K562 (cell line): ENCODE results near the gene CAPN2. TPM values are rescaled to one million over a fixed set of nuclear protein-coding genes. Genes with fewer than 3 reads are reported as not detected.

Source experiments
- BDP1 ChIP-seq: IDR thresholded peaks from 3 replicates; pipeline ENCODE4 v1.6.1; 2011; ENCODE audit not compliant: insufficient read length, insufficient read depth
- COPS2 ChIP-seq: fragments of 450-650 bp; conservative IDR thresholded peaks from 2 replicates; pipeline ENCODE4 v1.6.1; 2016; ENCODE audit warnings: mild to moderate bottlenecking, moderate library complexity
- MAFK ChIP-seq: IDR thresholded peaks from 2 replicates; pipeline ENCODE4 v1.6.1; 2011; ENCODE audit warnings: low read length, improper control_type of control experiment
- MYNN ChIP-seq, 2 experiments: sonication (generic); formaldehyde crosslinking in 1 of 2; IDR thresholded peaks; 2 replicates each; pipeline versions ENCODE4 v1.5.0 to v1.6.1; 2016 to 2020; ENCODE audit warnings: antibody characterized with exemption in 1 of 2, missing genetic modification reagents in 1 of 2
- YBX1 ChIP-seq: fragments of 450-650 bp; IDR thresholded peaks from 2 replicates; pipeline ENCODE4 v1.7.1; 2016; ENCODE audit warnings: mild to moderate bottlenecking
- YY1 ChIP-seq, 3 experiments: IDR thresholded peaks; 2 replicates each; pipeline ENCODE4 v1.6.1; 2011; ENCODE audit warnings: low read length in 2 of 3, mild to moderate bottlenecking in 2 of 3, moderate library complexity in 2 of 3, borderline replicate concordance in 1 of 3, control low read depth in 1 of 3, low read depth in 1 of 3; ENCODE audit not compliant: insufficient read depth in 3 of 3, insufficient replicate concordance in 2 of 3, control insufficient read depth in 1 of 3, insufficient read length in 1 of 3; ENCODE audit errors: extremely low read depth in 1 of 3
- ZC3H8 ChIP-seq: fragments of 450-650 bp; IDR thresholded peaks from 2 replicates; pipeline ENCODE4 v1.6.1; 2017
- ZNF239 ChIP-seq: fragments of 250-450 bp; sonication (Bioruptor Pico); IDR thresholded peaks from 2 replicates; pipeline ENCODE4 v1.4.0; 2020; ENCODE audit warnings: mild to moderate bottlenecking
- ZNF282 ChIP-seq: sonication (generic); formaldehyde crosslinking; IDR thresholded peaks from 2 replicates; pipeline ENCODE4 v1.8.1; 2023; ENCODE audit warnings: missing genetic modification reagents
- ZNF3 ChIP-seq: fragments of 250-450 bp; sonication (Bioruptor Pico); IDR thresholded peaks from 2 replicates; pipeline ENCODE4 v1.5.0; 2021; ENCODE audit warnings: mild to moderate bottlenecking, moderate library complexity
- ZNF444 ChIP-seq: fragments of 250-450 bp; sonication (Bioruptor Pico); IDR thresholded peaks from 2 replicates; pipeline ENCODE4 v1.4.0; 2020; ENCODE audit warnings: mild to moderate bottlenecking, moderate library complexity
- polyA plus RNA-seq, 8 experiments: library from polyadenylated mRNA; depleted of rRNA in 4 of 8; stranded (reverse) in 5 of 8; unstranded in 3 of 8; fragments of >200 nt; fragmentation: Nextera tagmentation in 2 of 8; fragmentation: Illumina TruSeq in 1 of 8; extraction: Ambion mirVana in 2 of 8; extraction: Trizol in 1 of 8; gene quantifications; 2 replicates each; pipeline versions ENCODE4 v1.2.1 to v1.2.3, GENCODE V29; 2011 to 2014; ENCODE audit warnings: inconsistent platforms in 1 of 8, missing spikeins in 1 of 8
- total RNA-seq, 7 experiments: library from RNA; depleted of rRNA in 6 of 7; stranded (reverse); fragments of >200 nt in 6 of 7; fragmentation: Illumina TruSeq in 2 of 7; extraction: Trizol in 2 of 7; gene quantifications; 2 replicates each; pipeline versions ENCODE4 v1.2.1 to v1.2.3, GENCODE V29; 2011 to 2021; ENCODE audit warnings: low replicate concordance in 1 of 7
- TF ChIP-seq, protein P1 (sequence below): fragments of 450-650 bp; IDR thresholded peaks from 2 replicates; pipeline ENCODE4 v1.6.1; 2018; ENCODE audit warnings: mild to moderate bottlenecking, low read depth; ENCODE audit not compliant: partially characterized antibody
- TF ChIP-seq, protein P2 (sequence below): fragments of 250-450 bp; sonication (Bioruptor Pico); IDR thresholded peaks from 2 replicates; pipeline ENCODE4 v1.4.0; 2020; ENCODE audit warnings: mild to moderate bottlenecking
- TF ChIP-seq, protein P3 (sequence below): sonication (generic); formaldehyde crosslinking; IDR thresholded peaks from 2 replicates; pipeline ENCODE4 v1.8.0; 2022; ENCODE audit warnings: missing genetic modification reagents, mild to moderate bottlenecking, borderline replicate concordance
- TF ChIP-seq, protein P4 (sequence below), 2 experiments: fragments of 150-350 bp in 1 of 2; IDR thresholded peaks; 2 replicates each; pipeline ENCODE4 v1.6.1; 2012 to 2016; ENCODE audit warnings: low read depth in 2 of 2, low read length in 2 of 2, mild to moderate bottlenecking in 1 of 2, moderate library complexity in 1 of 2
- TF ChIP-seq, protein P5 (sequence below), 2 experiments: fragments of 450-650 bp; IDR thresholded peaks; 2 replicates each; pipeline ENCODE4 v1.6.1; 2016

The CAPN2 gene
- total and polyA plus RNA-seq, 9 of the 15 experiments (the other 6 are each of a cell fraction or from before 2014, with no cell fraction given) = 24.6 to 157 (median 101) TPM

DNA sequence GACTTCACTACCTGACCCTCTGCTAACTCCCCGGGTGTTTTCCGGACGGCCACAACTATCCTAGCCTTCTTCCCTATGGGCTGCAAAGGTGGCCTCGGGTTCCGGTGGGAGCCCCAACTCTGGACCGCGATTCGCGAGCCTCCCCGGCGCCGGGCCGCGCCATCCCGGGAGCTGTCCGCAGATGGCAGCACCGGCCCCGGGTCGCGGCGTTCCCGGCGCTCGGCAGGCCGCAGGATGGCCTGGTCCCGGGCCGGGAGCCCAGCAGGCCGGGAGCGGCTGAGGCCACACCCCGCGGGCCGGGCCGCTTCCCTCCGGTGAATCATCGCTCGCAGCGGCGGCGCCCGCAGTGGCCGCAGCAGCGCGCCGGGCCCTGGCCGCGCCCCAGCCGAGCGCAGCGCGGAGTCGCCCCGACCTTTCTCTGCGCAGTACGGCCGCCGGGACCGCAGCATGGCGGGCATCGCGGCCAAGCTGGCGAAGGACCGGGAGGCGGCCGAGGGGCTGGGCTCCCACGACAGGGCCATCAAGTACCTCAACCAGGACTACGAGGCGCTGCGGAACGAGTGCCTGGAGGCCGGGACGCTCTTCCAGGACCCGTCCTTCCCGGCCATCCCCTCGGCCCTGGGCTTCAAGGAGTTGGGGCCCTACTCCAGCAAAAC is at the start of gene CAPN2 (continued):
- TF ChIP-seq, protein P1, sequence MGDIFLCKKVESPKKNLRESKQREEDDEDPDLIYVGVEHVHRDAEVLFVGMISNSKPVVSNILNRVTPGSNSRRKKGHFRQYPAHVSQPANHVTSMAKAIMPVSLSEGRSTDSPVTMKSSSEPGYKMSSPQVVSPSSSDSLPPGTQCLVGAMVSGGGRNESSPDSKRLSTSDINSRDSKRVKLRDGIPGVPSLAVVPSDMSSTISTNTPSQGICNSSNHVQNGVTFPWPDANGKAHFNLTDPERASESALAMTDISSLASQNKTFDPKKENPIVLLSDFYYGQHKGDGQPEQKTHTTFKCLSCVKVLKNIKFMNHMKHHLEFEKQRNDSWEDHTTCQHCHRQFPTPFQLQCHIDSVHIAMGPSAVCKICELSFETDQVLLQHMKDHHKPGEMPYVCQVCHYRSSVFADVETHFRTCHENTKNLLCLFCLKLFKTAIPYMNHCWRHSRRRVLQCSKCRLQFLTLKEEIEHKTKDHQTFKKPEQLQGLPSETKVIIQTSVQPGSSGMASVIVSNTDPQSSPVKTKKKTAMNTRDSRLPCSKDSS = no peak
- TF ChIP-seq, protein P2, sequence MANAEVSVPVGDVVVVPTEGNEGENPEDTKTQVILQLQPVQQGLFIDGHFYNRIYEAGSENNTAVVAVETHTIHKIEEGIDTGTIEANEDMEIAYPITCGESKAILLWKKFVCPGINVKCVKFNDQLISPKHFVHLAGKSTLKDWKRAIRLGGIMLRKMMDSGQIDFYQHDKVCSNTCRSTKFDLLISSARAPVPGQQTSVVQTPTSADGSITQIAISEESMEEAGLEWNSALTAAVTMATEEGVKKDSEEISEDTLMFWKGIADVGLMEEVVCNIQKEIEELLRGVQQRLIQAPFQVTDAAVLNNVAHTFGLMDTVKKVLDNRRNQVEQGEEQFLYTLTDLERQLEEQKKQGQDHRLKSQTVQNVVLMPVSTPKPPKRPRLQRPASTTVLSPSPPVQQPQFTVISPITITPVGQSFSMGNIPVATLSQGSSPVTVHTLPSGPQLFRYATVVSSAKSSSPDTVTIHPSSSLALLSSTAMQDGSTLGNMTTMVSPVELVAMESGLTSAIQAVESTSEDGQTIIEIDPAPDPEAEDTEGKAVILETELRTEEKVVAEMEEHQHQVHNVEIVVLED = no peak
- no peak for TF ChIP-seq ZNF444
- no peak for TF ChIP-seq MYNN (IDR thresholded peaks at IDR 0.05)
- no peak for TF ChIP-seq MYNN (CRISPR knock-in tag; IDR thresholded peaks at IDR 0.05)
- no peak for TF ChIP-seq ZNF239
- TF ChIP-seq, protein P3, sequence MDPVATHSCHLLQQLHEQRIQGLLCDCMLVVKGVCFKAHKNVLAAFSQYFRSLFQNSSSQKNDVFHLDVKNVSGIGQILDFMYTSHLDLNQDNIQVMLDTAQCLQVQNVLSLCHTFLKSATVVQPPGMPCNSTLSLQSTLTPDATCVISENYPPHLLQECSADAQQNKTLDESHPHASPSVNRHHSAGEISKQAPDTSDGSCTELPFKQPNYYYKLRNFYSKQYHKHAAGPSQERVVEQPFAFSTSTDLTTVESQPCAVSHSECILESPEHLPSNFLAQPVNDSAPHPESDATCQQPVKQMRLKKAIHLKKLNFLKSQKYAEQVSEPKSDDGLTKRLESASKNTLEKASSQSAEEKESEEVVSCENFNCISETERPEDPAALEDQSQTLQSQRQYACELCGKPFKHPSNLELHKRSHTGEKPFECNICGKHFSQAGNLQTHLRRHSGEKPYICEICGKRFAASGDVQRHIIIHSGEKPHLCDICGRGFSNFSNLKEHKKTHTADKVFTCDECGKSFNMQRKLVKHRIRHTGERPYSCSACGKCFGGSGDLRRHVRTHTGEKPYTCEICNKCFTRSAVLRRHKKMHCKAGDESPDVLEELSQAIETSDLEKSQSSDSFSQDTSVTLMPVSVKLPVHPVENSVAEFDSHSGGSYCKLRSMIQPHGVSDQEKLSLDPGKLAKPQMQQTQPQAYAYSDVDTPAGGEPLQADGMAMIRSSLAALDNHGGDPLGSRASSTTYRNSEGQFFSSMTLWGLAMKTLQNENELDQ (CRISPR knock-in tag) = no peak
- TF ChIP-seq COPS2 = no peak
- TF ChIP-seq ZC3H8 = no peak
- TF ChIP-seq, protein P4, sequence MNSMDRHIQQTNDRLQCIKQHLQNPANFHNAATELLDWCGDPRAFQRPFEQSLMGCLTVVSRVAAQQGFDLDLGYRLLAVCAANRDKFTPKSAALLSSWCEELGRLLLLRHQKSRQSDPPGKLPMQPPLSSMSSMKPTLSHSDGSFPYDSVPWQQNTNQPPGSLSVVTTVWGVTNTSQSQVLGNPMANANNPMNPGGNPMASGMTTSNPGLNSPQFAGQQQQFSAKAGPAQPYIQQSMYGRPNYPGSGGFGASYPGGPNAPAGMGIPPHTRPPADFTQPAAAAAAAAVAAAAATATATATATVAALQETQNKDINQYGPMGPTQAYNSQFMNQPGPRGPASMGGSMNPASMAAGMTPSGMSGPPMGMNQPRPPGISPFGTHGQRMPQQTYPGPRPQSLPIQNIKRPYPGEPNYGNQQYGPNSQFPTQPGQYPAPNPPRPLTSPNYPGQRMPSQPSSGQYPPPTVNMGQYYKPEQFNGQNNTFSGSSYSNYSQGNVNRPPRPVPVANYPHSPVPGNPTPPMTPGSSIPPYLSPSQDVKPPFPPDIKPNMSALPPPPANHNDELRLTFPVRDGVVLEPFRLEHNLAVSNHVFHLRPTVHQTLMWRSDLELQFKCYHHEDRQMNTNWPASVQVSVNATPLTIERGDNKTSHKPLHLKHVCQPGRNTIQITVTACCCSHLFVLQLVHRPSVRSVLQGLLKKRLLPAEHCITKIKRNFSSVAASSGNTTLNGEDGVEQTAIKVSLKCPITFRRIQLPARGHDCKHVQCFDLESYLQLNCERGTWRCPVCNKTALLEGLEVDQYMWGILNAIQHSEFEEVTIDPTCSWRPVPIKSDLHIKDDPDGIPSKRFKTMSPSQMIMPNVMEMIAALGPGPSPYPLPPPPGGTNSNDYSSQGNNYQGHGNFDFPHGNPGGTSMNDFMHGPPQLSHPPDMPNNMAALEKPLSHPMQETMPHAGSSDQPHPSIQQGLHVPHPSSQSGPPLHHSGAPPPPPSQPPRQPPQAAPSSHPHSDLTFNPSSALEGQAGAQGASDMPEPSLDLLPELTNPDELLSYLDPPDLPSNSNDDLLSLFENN (IDR thresholded peaks at IDR 0.05; ENCODE audit: low read depth in 2 of 2, low read length in 2 of 2) = peak in 1 of 2 experiments; percentile 76; a peak in 3 of 4 replicates
- TF ChIP-seq ZNF3 (CRISPR knock-in tag) = no peak
- no peak for TF ChIP-seq MAFK
- TF ChIP-seq, protein P5, sequence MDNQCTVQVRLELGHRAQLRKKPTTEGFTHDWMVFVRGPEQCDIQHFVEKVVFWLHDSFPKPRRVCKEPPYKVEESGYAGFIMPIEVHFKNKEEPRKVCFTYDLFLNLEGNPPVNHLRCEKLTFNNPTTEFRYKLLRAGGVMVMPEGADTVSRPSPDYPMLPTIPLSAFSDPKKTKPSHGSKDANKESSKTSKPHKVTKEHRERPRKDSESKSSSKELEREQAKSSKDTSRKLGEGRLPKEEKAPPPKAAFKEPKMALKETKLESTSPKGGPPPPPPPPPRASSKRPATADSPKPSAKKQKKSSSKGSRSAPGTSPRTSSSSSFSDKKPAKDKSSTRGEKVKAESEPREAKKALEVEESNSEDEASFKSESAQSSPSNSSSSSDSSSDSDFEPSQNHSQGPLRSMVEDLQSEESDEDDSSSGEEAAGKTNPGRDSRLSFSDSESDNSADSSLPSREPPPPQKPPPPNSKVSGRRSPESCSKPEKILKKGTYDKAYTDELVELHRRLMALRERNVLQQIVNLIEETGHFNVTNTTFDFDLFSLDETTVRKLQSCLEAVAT (IDR thresholded peaks at IDR 0.05) = peak; percentile 24 to 43; a peak in 2 of 4 replicates
- TF ChIP-seq YBX1 = no peak
- TF ChIP-seq YY1 (IDR thresholded peaks at IDR 0.05; ENCODE audit: borderline replicate concordance in 1 of 3, control insufficient read depth in 1 of 3, extremely low read depth in 1 of 3, insufficient read depth in 3 of 3, insufficient read length in 1 of 3, insufficient replicate concordance in 2 of 3, low read depth in 1 of 3, low read length in 2 of 3) = peak in 2 of 3 experiments; percentile 84 to 88
- no peak for TF ChIP-seq BDP1
- no peak; the same call in 1 of the 2 replicates for TF ChIP-seq ZNF282
